Liver (tissue), 9 donors: ENCODE data around the gene GPC2. TPM values are rescaled to one million over a fixed set of nuclear protein-coding genes. Genes with fewer than 3 reads are reported as not detected.
"Not testable (repeated sequence)": the region's sequence is repeated elsewhere in the genome, so short reads cannot be mapped to it uniquely, and the experiment has no call there.

ENCODE experiments used
- DNase-seq: peaks from one replicate; pipeline ENCODE4 v3.0.0-alpha.2; 2017; ENCODE audit warnings: low spot score
- H3K27ac ChIP-seq, 2 donors: one replicate each; pipeline ENCODE4 v1.7.0; 2013; ENCODE audit warnings: inconsistent platforms in 2 of 2, low read length in 2 of 2, control low read depth in 1 of 2, low read depth in 1 of 2, mild to moderate bottlenecking in 1 of 2
- H3K27me3 ChIP-seq, 4 donors: one replicate each; pipeline versions ENCODE4 v1.6.1 to v1.7.0; 2013; ENCODE audit warnings: low read length in 3 of 4, inconsistent platforms in 1 of 4, mild to moderate bottlenecking in 1 of 4, moderate library complexity in 1 of 4; ENCODE audit not compliant: control insufficient read depth in 4 of 4, insufficient read depth in 4 of 4
- H3K36me3 ChIP-seq, 4 donors: one replicate each; pipeline versions ENCODE4 v1.6.1 to v1.7.0; 2013; ENCODE audit warnings: low read length in 3 of 4, mild to moderate bottlenecking in 3 of 4, low read depth in 1 of 4, moderate library complexity in 1 of 4; ENCODE audit not compliant: control insufficient read depth in 4 of 4, insufficient read depth in 3 of 4
- H3K4me1 ChIP-seq, 4 donors: one replicate each; pipeline versions ENCODE4 v1.6.1 to v1.7.0; 2013; ENCODE audit warnings: low read length in 3 of 4, mild to moderate bottlenecking in 3 of 4, moderate library complexity in 1 of 4; ENCODE audit not compliant: control insufficient read depth in 4 of 4, insufficient read depth in 4 of 4
- H3K4me3 ChIP-seq, 3 donors: one replicate each; pipeline versions ENCODE4 v1.6.1 to v1.7.0; 2013; ENCODE audit warnings: low read length in 3 of 3, control low read depth in 1 of 3, low read depth in 1 of 3, mild to moderate bottlenecking in 1 of 3
- H3K9ac ChIP-seq, 2 donors: one replicate each; pipeline ENCODE4 v1.7.0; 2013; ENCODE audit warnings: low read length in 2 of 2, mild to moderate bottlenecking in 2 of 2, moderate library complexity in 2 of 2, control low read depth in 1 of 2, low read depth in 1 of 2
- H3K9me3 ChIP-seq, 4 donors: one replicate each; pipeline versions ENCODE4 v1.6.1 to v1.7.0; 2013; ENCODE audit warnings: low read length in 3 of 4; ENCODE audit not compliant: control insufficient read depth in 4 of 4
- ATF3 ChIP-seq: IDR thresholded peaks from 2 replicates; pipeline ENCODE4 v1.6.1; 2016; ENCODE audit warnings: antibody characterized with exemption
- CTCF ChIP-seq: fragments of 150-350 bp; IDR thresholded peaks from 2 replicates; pipeline ENCODE4 v1.5.1; 2017; ENCODE audit warnings: improper control_type of control experiment, low read depth, low read length; ENCODE audit not compliant: missing input control
- FOXA1 ChIP-seq: IDR thresholded peaks from 2 replicates; pipeline ENCODE4 v1.6.1; 2016; ENCODE audit warnings: antibody characterized with exemption
- FOXA2 ChIP-seq: IDR thresholded peaks from 2 replicates; pipeline ENCODE4 v1.6.1; 2016; ENCODE audit warnings: antibody characterized with exemption
- HNF4A ChIP-seq, 2 donors: conservative IDR thresholded peaks; 2 replicates each; pipeline ENCODE4 v1.6.1; 2016; ENCODE audit warnings: antibody characterized with exemption in 2 of 2, mild to moderate bottlenecking in 2 of 2
- HNF4G ChIP-seq: IDR thresholded peaks from 2 replicates; pipeline ENCODE4 v1.6.1; 2016; ENCODE audit warnings: antibody characterized with exemption
- MAX ChIP-seq: IDR thresholded peaks from 2 replicates; pipeline ENCODE4 v1.6.1; 2016; ENCODE audit warnings: antibody characterized with exemption
- NR2F2 ChIP-seq: IDR thresholded peaks from 2 replicates; pipeline ENCODE4 v1.6.1; 2016; ENCODE audit warnings: antibody characterized with exemption
- RAD21 ChIP-seq, 2 donors: IDR thresholded peaks; 2 replicates each; pipeline ENCODE4 v1.6.1; 2016; ENCODE audit warnings: antibody characterized with exemption in 2 of 2, mild to moderate bottlenecking in 2 of 2
- REST ChIP-seq: IDR thresholded peaks from 2 replicates; pipeline ENCODE4 v1.6.1; 2016; ENCODE audit warnings: antibody characterized with exemption, mild to moderate bottlenecking
- SP1 ChIP-seq: IDR thresholded peaks from 2 replicates; pipeline ENCODE4 v1.6.1; 2018; ENCODE audit warnings: antibody characterized with exemption, mild to moderate bottlenecking
- TAF1 ChIP-seq: conservative IDR thresholded peaks from 2 replicates; pipeline ENCODE4 v1.6.1; 2016; ENCODE audit warnings: antibody characterized with exemption, mild to moderate bottlenecking
- ZBTB33 ChIP-seq: IDR thresholded peaks from 2 replicates; pipeline ENCODE4 v1.6.1; 2016; ENCODE audit warnings: antibody characterized with exemption
- WGBS: extraction: QIAGEN DNeasy Blood & Tissue Kit; methylation state at CpG from one replicate; pipeline ENCODE4 v1.1.7; 2013; 5-methylcytosine and 5-hydroxymethylcytosine counted together
- polyA plus RNA-seq, 2 donors: library from polyadenylated mRNA; stranded (reverse) in 1 of 2; unstranded in 1 of 2; fragments of 200-250 nt in 1 of 2; fragments of >200 nt in 1 of 2; fragmentation: Nextera tagmentation in 1 of 2; extraction: Ambion mirVana in 1 of 2; gene quantifications; one replicate each; pipeline versions ENCODE4 v1.2.1 to v1.2.3, GENCODE V29; 2013 to 2015
- total RNA-seq, 2 donors: library from RNA; depleted of rRNA; stranded (reverse); fragments of >200 nt; gene quantifications; one replicate each; pipeline ENCODE4 v1.2.3, GENCODE V29; 2014
- donor health status: healthy.
- donor health status: healthy.
- donor health status: healthy.
- donor health status: healthy.
- donor health status: healthy.

The GPC2 gene
- total and polyA plus RNA-seq, 4 donors, result 0.14 to 0.79 (median 0.33) TPM; not detected in 1

GRCh38 chr7:100200693-100201092, 23.5 kb upstream of the GPC2 start:
- TF ChIP-seq HNF4G (peak; percentile 68), SP1 (peak; percentile 66), NR2F2 (no peak), FOXA1 (no peak), ZBTB33 (no peak), ATF3 (no peak), HNF4A (conservative IDR thresholded peaks at IDR 0.05) (peak; percentile 77 to 87), FOXA2 (no peak), RAD21 (IDR thresholded peaks at IDR 0.05) (peak in 1 of 2 donors; percentile 6), MAX (no peak), CTCF (no peak)
- peaks cover 0 to 11% (median 6%) of the 10 kb centered on the region in 4 donors for H3K4me1 ChIP-seq
- no peak overlapping the region for H3K4me3 ChIP-seq
- H3K27ac ChIP-seq, result no peak overlapping the region
- H3K9me3 ChIP-seq, result no peaks in the 10 kb centered on the region
- DNase-seq, result no peak
- H3K9ac ChIP-seq, result no peak overlapping the region
- WGBS, result 41% methylated on average over 11 of the region's 11 CpGs
- H3K27me3 ChIP-seq, result no peaks in the 10 kb centered on the region
- H3K36me3 ChIP-seq, result no peaks in the 10 kb centered on the region

- TF ChIP-seq FOXA2, result no peak
- no peak for TF ChIP-seq TAF1
- TF ChIP-seq REST, result no peak
- TF ChIP-seq NR2F2, result no peak
- no peak for TF ChIP-seq FOXA1
- H3K4me3 ChIP-seq, result no peak overlapping the region
- no peaks in the 10 kb centered on the region for H3K36me3 ChIP-seq
- no peak overlapping the region for H3K27ac ChIP-seq
- DNase-seq, result no peak
- H3K27me3 ChIP-seq, result no peaks in the 10 kb centered on the region
- H3K9ac ChIP-seq, result no peak overlapping the region
- H3K9me3 ChIP-seq, result no peaks in the 10 kb centered on the region
- WGBS, result 97% methylated on average over 10 of the region's 10 CpGs
- H3K4me1 ChIP-seq, result peaks cover 0 to 11% (median 6%) of the 10 kb centered on the region in 4 donors
Observed at GRCh38 chr7:100198266-100198665, 21.1 kb upstream of the GPC2 start.

- not testable (repeated sequence) for H3K9ac ChIP-seq, H3K27ac ChIP-seq, H3K4me1 ChIP-seq, H3K4me3 ChIP-seq, DNase-seq, H3K36me3 ChIP-seq, H3K9me3 ChIP-seq, H3K27me3 ChIP-seq
- WGBS, result 98% methylated on average over 6 of the region's 6 CpGs
Observed at GRCh38 chr7:100195901-100196322, 18.7 kb upstream of the GPC2 start.
